Measurements from ENCODE around the gene TMEM132A.

DNA sequence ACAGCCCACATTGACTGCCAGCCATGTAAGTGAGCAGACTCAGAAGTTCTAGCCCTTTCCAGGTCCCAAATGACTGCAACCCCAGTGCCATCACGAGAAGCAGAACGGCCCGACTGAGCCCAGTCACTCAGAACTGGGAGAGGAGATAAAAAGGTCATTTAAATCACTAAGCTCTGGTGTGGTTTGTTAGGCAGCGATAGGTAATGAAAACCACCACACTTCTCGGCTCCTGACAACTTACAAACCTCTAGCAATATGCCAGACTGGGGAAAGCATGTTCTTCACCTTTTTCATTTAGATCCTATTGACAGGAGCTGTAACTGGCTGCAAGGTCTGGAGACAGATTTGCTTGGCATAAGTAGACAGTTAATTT is 21.0 kb downstream of the TMEM132A start:
- TF ChIP-seq, protein P1, sequence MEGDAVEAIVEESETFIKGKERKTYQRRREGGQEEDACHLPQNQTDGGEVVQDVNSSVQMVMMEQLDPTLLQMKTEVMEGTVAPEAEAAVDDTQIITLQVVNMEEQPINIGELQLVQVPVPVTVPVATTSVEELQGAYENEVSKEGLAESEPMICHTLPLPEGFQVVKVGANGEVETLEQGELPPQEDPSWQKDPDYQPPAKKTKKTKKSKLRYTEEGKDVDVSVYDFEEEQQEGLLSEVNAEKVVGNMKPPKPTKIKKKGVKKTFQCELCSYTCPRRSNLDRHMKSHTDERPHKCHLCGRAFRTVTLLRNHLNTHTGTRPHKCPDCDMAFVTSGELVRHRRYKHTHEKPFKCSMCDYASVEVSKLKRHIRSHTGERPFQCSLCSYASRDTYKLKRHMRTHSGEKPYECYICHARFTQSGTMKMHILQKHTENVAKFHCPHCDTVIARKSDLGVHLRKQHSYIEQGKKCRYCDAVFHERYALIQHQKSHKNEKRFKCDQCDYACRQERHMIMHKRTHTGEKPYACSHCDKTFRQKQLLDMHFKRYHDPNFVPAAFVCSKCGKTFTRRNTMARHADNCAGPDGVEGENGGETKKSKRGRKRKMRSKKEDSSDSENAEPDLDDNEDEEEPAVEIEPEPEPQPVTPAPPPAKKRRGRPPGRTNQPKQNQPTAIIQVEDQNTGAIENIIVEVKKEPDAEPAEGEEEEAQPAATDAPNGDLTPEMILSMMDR (IDR thresholded peaks at IDR 0.05; ENCODE audit: borderline replicate concordance, extremely low read depth, low read length, poor library complexity, severe bottlenecking): no peak
- no peak for TF ChIP-seq EZH2 (IDR thresholded peaks at IDR 0.05; ENCODE audit: borderline replicate concordance, low read depth, low read length, severe bottlenecking)

All from DND-41 (cell line).